AG09309 (cell line): ENCODE results near the gene KCNH1.

ENCODE experiments used
- DNase-seq: peaks from one replicate; pipeline ENCODE4 v3.0.0-alpha.2; 2010; ENCODE audit warnings: low read depth
- H3K4me3 ChIP-seq: 2 replicates; pipeline ENCODE4 v1.5.1; 2011; ENCODE audit warnings: mild to moderate bottlenecking, low read depth, low read length, moderate library complexity; ENCODE audit not compliant: control insufficient read depth
- CTCF ChIP-seq: IDR thresholded peaks from 2 replicates; pipeline ENCODE4 v1.5.1; 2011; ENCODE audit warnings: mild to moderate bottlenecking, low read depth, low read length, inconsistent platforms; ENCODE audit not compliant: insufficient read depth, control insufficient read depth; ENCODE audit errors: missing control alignments

The KCNH1 gene

GRCh38 chr1:210817385-210818275 lies 316.3 kb downstream of the KCNH1 start:
- no peak for TF ChIP-seq CTCF
- DNase-seq: no peak
- H3K4me3 ChIP-seq: no peak overlapping the region

- no peak overlapping the region for H3K4me3 ChIP-seq
- DNase-seq: no peak
- no peak for TF ChIP-seq CTCF
These were observed 318.1 kb downstream of the KCNH1 start for GRCh38 chr1:210815641-210816550.

- no peak overlapping the region for H3K4me3 ChIP-seq
- no peak for DNase-seq
- TF ChIP-seq CTCF: no peak
These were observed 319.4 kb downstream of the KCNH1 start for GRCh38 chr1:210814382-210815123.

- TF ChIP-seq CTCF: no peak
- H3K4me3 ChIP-seq: no peak overlapping the region
- no peak for DNase-seq
These were observed 332.4 kb downstream of the KCNH1 start for GRCh38 chr1:210801501-210801900.

- H3K4me3 ChIP-seq: no peak overlapping the region
- no peak for TF ChIP-seq CTCF
- DNase-seq: no peak
These were observed 333.2 kb downstream of the KCNH1 start for GRCh38 chr1:210800756-210801155.

GRCh38 chr1:210800301-210800700 lies 333.6 kb downstream of the KCNH1 start:
- no peak for DNase-seq
- TF ChIP-seq CTCF: no peak
- no peak overlapping the region for H3K4me3 ChIP-seq
